Neural cell (in vitro differentiated cells): Measurements from ENCODE around the gene ETFA.

Experiments
- CTCF ChIP-seq: fragments of 450-650 bp; IDR thresholded peaks from 2 replicates; pipeline ENCODE4 v1.5.1; 2014; ENCODE audit warnings: antibody characterized with exemption, mild to moderate bottlenecking, moderate library complexity; ENCODE audit not compliant: poor library complexity, severe bottlenecking
- EP300 ChIP-seq: fragments of 450-650 bp; conservative IDR thresholded peaks from 2 replicates; pipeline ENCODE4 v1.6.1; 2014; ENCODE audit warnings: antibody characterized with exemption, mild to moderate bottlenecking, moderate library complexity; ENCODE audit not compliant: poor library complexity, severe bottlenecking
- EZH2 ChIP-seq: fragments of 200-600, 300-800 bp; shearing (Covaris generic), sonication (generic); IDR thresholded peaks from 2 replicates; pipeline ENCODE4 v1.6.1; 2014; ENCODE audit warnings: antibody characterized with exemption, low read length, borderline replicate concordance, mild to moderate bottlenecking; ENCODE audit not compliant: insufficient read depth, poor library complexity, severe bottlenecking
- POLR2AphosphoS5 ChIP-seq: IDR thresholded peaks from 2 replicates; pipeline ENCODE4 v1.6.1; 2012
- RAD21 ChIP-seq: fragments of 450-650 bp; conservative IDR thresholded peaks from 2 replicates; pipeline ENCODE4 v1.6.1; 2014; ENCODE audit warnings: antibody characterized with exemption, mild to moderate bottlenecking, moderate library complexity
- REST ChIP-seq: IDR thresholded peaks from 2 replicates; pipeline ENCODE4 v1.6.1; 2012; ENCODE audit warnings: borderline replicate concordance

GRCh38 chr15:76333309-76333708 lies 22.0 kb upstream of the ETFA start:
- TF ChIP-seq CTCF (no peak), EP300 (no peak), RAD21 (no peak), EZH2 (no peak), REST (no peak), POLR2AphosphoS5 (no peak)
